Activated CD4-positive, alpha-beta T cell treated with anti-CD3 and anti-CD28 coated beads, Interleukin-2, amount 50 U/mL, for 24 hours (primary cell): ENCODE data around the gene IGLL1.
"Not testable (repeated sequence)": the region's sequence is repeated elsewhere in the genome, so short reads cannot be mapped to it uniquely, and the experiment has no call there.

Source experiments
- DNase-seq, 2 donors: peaks; one replicate each; pipeline ENCODE4 v3.0.0-alpha.2; 2020; ENCODE audit warnings: low read depth in 1 of 2, low spot score in 1 of 2

IGLL1 gene

GRCh38 chr22:23564276-23564675 is 15.8 kb downstream of the IGLL1 start:
- DNase-seq = no peak

GRCh38 chr22:23563111-23563510 is 17.0 kb downstream of the IGLL1 start:
- no peak for DNase-seq

GRCh38 chr22:23562186-23562585 is 17.9 kb downstream of the IGLL1 start:
- no peak for DNase-seq

- DNase-seq = not testable (repeated sequence)
Observed at GRCh38 chr22:23561025-23561510, 19.0 kb downstream of the IGLL1 start.

GRCh38 chr22:23560215-23560614 is 19.9 kb downstream of the IGLL1 start:
- not testable (repeated sequence) for DNase-seq

- no peak for DNase-seq
Observed at GRCh38 chr22:23557467-23557866, 22.6 kb downstream of the IGLL1 start.

GRCh38 chr22:23557036-23557435 is 23.1 kb downstream of the IGLL1 start:
- no peak for DNase-seq

- DNase-seq = no peak
Observed at GRCh38 chr22:23556026-23556620, 24.0 kb downstream of the IGLL1 start.

GRCh38 chr22:23555118-23555517 is 25.0 kb downstream of the IGLL1 start:
- DNase-seq = no peak

GRCh38 chr22:23553924-23554870 is 25.9 kb downstream of the IGLL1 start:
- no peak for DNase-seq

GRCh38 chr22:23553438-23553837 is 26.7 kb downstream of the IGLL1 start:
- no peak for DNase-seq

GRCh38 chr22:23552573-23552972 is 27.5 kb downstream of the IGLL1 start:
- DNase-seq = no peak

GRCh38 chr22:23551385-23551784 is 28.7 kb downstream of the IGLL1 start:
- DNase-seq = no peak

- DNase-seq = no peak
Observed at GRCh38 chr22:23550049-23550650, 29.9 kb downstream of the IGLL1 start.

- no peak for DNase-seq
Observed at GRCh38 chr22:23549198-23549595, 30.9 kb downstream of the IGLL1 start.

GRCh38 chr22:23548501-23549197 is 31.4 kb downstream of the IGLL1 start:
- DNase-seq = no peak

GRCh38 chr22:23547818-23548500 is 32.1 kb downstream of the IGLL1 start:
- no peak for DNase-seq

- not testable (repeated sequence) for DNase-seq
Observed at GRCh38 chr22:23547382-23547781, 32.7 kb downstream of the IGLL1 start.

GRCh38 chr22:23544852-23545251 is 35.2 kb downstream of the IGLL1 start:
- no peak for DNase-seq

- not testable (repeated sequence) for DNase-seq
Observed at GRCh38 chr22:23543506-23544000, 36.5 kb downstream of the IGLL1 start.
